ENCODE data around the gene SYT17. TPM values are rescaled to one million over a fixed set of nuclear protein-coding genes. Genes with fewer than 3 reads are reported as not detected.

SYT17 gene
- total RNA-seq, 4 donors from 2014 or later, result 4.2 to 30.5 (median 9.6) TPM

- no peak for TF ChIP-seq CTCF (IDR thresholded peaks at IDR 0.05)
- no peak overlapping the region for H3K27ac ChIP-seq
- H3K4me3 ChIP-seq, result no peak overlapping the region
- H3K4me1 ChIP-seq, result no peaks in the 10 kb centered on the region
- H3K9me3 ChIP-seq, result peaks cover 0 to 5% (median 0%) of the 10 kb centered on the region in 4 donors
- no peaks in the 10 kb centered on the region for H3K36me3 ChIP-seq
- DNase-seq, result no peak
- no peaks in the 10 kb centered on the region for H3K27me3 ChIP-seq
These were observed 45.8 kb downstream of the SYT17 start for GRCh38 chr16:19213885-19214284.

GRCh38 chr16:19215705-19216104 is 47.7 kb downstream of the SYT17 start:
- Histone ChIP-seq H3K36me3 (no peaks in the 10 kb centered on the region), H3K27me3 (no peaks in the 10 kb centered on the region), H3K4me1 (no peaks in the 10 kb centered on the region), H3K9me3 (peaks cover 0 to 5% (median 0%) of the 10 kb centered on the region in 4 donors), H3K27ac (no peak overlapping the region), H3K4me3 (no peak overlapping the region)
- no peak for TF ChIP-seq CTCF (IDR thresholded peaks at IDR 0.05)
- no peak for DNase-seq

- Histone ChIP-seq H3K27ac (no peak overlapping the region), H3K27me3 (no peaks in the 10 kb centered on the region), H3K4me3 (no peak overlapping the region), H3K4me1 (no peaks in the 10 kb centered on the region), H3K36me3 (no peaks in the 10 kb centered on the region), H3K9me3 (no peaks in the 10 kb centered on the region)
- no peak for DNase-seq
- TF ChIP-seq CTCF (IDR thresholded peaks at IDR 0.05) (no peak), POLR2A (IDR thresholded peaks at IDR 0.05) (no peak)
These were observed 50.5 kb downstream of the SYT17 start for GRCh38 chr16:19218581-19218980.

GRCh38 chr16:19219836-19220235 is 51.8 kb downstream of the SYT17 start:
- no peaks in the 10 kb centered on the region for H3K4me1 ChIP-seq
- H3K27me3 ChIP-seq, result no peaks in the 10 kb centered on the region
- DNase-seq, result no peak
- no peaks in the 10 kb centered on the region for H3K9me3 ChIP-seq
- H3K27ac ChIP-seq, result no peak overlapping the region
- H3K36me3 ChIP-seq, result no peaks in the 10 kb centered on the region
- no peak for TF ChIP-seq POLR2A (IDR thresholded peaks at IDR 0.05)
- TF ChIP-seq CTCF (IDR thresholded peaks at IDR 0.05), result no peak
- no peak overlapping the region for H3K4me3 ChIP-seq

GRCh38 chr16:19223235-19224170 is 55.5 kb downstream of the SYT17 start:
- peaks cover 0 to 4% (median 0%) of the 10 kb centered on the region in 4 donors for H3K9me3 ChIP-seq
- peak; percentile 19 to 88 (median 75) for DNase-seq
- TF ChIP-seq POLR2A (IDR thresholded peaks at IDR 0.05) (no peak), CTCF (IDR thresholded peaks at IDR 0.05) (peak in 5 of 6 experiments; percentile 16 to 91 (median 75))

More at GRCh38 chr16:19223235-19224170, 55.5 kb downstream of the SYT17 start:
- no peaks in the 10 kb centered on the region for H3K4me1 ChIP-seq
- no peaks in the 10 kb centered on the region for H3K36me3 ChIP-seq
- H3K4me3 ChIP-seq, result no peak overlapping the region
- no peak overlapping the region for H3K27ac ChIP-seq
- no peaks in the 10 kb centered on the region for H3K27me3 ChIP-seq

All from Peyer's patch (tissue), 4 donors.